ENCODE data around the gene GRIK2.

GRIK2 gene

DNA sequence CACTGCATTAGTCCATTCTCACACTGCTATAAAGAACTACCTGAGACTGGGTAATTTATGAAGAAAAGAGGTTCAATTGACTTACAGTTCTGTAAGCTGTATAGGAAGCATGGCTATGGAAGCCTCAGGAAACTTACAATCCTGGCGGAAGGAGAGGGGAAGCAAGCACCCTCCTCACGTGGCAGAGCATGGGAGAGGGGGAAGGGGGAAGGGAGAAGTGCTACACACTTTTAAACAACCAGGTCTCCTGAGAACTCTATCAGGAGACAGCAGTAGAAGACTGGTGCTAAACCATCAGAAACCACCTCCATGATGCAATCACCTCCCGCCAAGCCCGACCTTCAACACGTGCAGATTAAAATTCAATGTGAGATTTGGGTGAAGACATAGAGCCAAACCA lies 494.0 kb downstream of the GRIK2 start:
- no peaks in the 10 kb centered on the region for H3K36me3 ChIP-seq (ENCODE audit: insufficient read depth, low read length)
- H3K27me3 ChIP-seq (ENCODE audit: insufficient read depth, low read length), result no peaks in the 10 kb centered on the region

DNA sequence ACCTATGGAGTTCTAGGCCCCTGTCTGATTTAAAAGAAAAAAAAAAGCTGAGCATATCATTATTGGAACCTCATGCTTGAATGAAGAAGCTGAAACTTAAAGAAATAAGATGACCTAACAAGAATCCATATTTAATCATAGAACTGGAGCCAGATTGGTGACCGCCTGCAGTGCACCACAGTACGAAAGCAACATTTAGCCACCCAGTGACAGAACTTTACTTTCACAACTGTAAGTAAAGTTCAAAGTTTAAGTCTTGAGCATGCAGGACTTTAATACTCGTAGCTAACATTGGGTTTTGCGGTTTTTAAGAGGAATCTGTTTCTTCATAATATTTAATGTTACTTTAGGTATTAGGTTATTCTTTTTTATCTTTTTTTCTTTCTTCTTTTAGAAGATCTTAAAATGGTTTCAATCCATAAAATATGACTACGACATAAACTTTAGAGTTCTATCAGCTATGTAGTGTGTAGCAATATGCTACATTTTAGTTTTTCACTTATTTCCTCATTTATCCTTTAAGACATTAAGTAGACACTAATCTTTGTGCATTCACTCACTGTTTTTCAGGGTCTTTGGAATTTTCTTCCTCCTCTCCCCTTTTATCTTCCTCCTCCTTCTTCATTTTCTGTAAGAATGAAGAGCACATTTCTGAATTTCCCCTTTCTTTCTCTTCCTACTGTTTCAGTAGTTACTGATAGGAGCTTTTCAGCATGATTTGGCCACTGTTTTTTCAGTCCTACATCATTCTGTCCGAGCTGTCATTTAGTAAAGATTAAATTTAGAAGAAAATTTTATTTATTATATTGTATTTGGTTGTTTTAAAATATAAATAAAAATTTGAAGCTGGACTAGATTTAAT lies 514.1 kb downstream of the GRIK2 start:
- Histone ChIP-seq H3K4me3 (ENCODE audit: low read length) (no peak overlapping the region), H2AFZ (ENCODE audit: low read depth, low read length) (no peak overlapping the region), H3K9me3 (ENCODE audit: low read length) (no peaks in the 10 kb centered on the region), H3K27me3 (ENCODE audit: insufficient read depth, low read length) (no peaks in the 10 kb centered on the region), H3K4me1 (ENCODE audit: insufficient read depth, low read length) (no peaks in the 10 kb centered on the region), H3K36me3 (ENCODE audit: insufficient read depth, low read length) (no peaks in the 10 kb centered on the region)

More for the DNA sequence above, 494.0 kb downstream of the GRIK2 start:
- Histone ChIP-seq H3K4me3 (ENCODE audit: low read length) (no peak overlapping the region), H2AFZ (ENCODE audit: low read depth, low read length) (no peak overlapping the region), H3K4me1 (ENCODE audit: insufficient read depth, low read length) (peaks cover 5% of the 10 kb centered on the region), H3K9me3 (ENCODE audit: low read length) (no peaks in the 10 kb centered on the region)

DNA sequence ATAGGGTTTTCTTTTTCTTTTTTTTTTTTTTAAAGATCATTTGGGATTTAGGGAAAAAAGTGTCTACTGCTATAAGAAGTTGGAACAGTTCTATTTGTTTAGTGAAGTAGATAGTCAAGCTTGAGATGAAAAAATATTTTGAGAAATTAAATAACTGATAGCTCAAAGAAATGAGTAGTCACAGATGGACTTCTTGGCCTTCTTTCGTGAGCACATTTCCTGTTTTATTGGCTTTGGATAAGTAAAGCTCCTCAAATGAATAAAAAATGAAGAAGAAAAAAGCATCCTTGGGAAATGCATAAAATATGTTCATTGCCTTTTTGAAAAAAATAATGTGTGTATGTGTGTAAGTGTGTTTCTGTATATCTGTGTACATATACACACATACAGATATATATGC lies 515.9 kb downstream of the GRIK2 start:
- Histone ChIP-seq H3K4me3 (ENCODE audit: low read length) (no peak overlapping the region), H2AFZ (ENCODE audit: low read depth, low read length) (no peak overlapping the region), H3K4me1 (ENCODE audit: insufficient read depth, low read length) (no peaks in the 10 kb centered on the region), H3K36me3 (ENCODE audit: insufficient read depth, low read length) (no peaks in the 10 kb centered on the region), H3K9me3 (ENCODE audit: low read length) (no peaks in the 10 kb centered on the region), H3K27me3 (ENCODE audit: insufficient read depth, low read length) (no peaks in the 10 kb centered on the region)

DNA sequence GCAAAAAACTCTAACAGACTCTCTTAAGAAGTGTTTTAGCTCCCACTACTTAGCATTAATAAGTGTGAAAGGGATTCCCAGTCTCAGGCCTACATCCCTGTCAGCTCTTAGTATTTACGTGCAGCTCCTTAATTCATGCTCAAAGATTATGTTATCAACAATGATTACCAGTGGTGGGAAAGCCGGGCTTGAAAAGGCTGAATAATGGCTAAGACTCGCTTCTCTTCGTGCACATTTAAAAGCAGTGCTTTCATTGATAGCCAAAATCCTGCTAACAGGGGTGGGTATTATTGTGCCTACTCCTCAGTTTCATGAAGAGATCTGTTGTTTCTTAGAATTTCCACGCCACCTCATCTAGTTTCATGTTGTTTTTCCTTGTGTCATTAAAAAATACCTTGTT lies 518.8 kb downstream of the GRIK2 start:
- Histone ChIP-seq H3K36me3 (ENCODE audit: insufficient read depth, low read length) (no peaks in the 10 kb centered on the region), H3K27me3 (ENCODE audit: insufficient read depth, low read length) (no peaks in the 10 kb centered on the region), H3K9me3 (ENCODE audit: low read length) (no peaks in the 10 kb centered on the region), H2AFZ (ENCODE audit: low read depth, low read length) (no peak overlapping the region), H3K4me1 (ENCODE audit: insufficient read depth, low read length) (no peaks in the 10 kb centered on the region), H3K4me3 (ENCODE audit: low read length) (no peak overlapping the region)

DNA sequence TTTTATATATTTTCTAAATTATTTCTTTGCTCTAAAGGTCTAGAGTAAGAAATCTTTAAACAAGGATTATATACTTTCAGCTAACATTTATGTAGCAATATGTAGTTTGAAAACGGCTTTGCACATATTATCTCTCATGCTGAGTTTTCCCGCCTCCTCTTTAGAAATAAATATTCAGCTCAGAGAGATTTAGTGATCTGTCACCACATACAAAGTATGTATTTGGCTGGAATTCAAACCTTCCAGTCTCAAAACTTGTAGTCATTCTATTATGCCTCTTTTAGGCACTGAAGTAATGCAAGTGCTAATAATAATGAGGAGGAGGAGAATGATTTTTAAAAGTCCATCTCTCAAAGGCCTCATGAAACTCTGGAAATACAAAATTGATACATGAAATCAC lies 525.0 kb downstream of the GRIK2 start:
- no peaks in the 10 kb centered on the region for H3K9me3 ChIP-seq (ENCODE audit: low read length)
- H3K36me3 ChIP-seq (ENCODE audit: insufficient read depth, low read length), result no peaks in the 10 kb centered on the region
- no peaks in the 10 kb centered on the region for H3K27me3 ChIP-seq (ENCODE audit: insufficient read depth, low read length)
- H3K4me1 ChIP-seq (ENCODE audit: insufficient read depth, low read length), result no peaks in the 10 kb centered on the region
- no peak overlapping the region for H3K4me3 ChIP-seq (ENCODE audit: low read length)
- H2AFZ ChIP-seq (ENCODE audit: low read depth, low read length), result no peak overlapping the region

DNA sequence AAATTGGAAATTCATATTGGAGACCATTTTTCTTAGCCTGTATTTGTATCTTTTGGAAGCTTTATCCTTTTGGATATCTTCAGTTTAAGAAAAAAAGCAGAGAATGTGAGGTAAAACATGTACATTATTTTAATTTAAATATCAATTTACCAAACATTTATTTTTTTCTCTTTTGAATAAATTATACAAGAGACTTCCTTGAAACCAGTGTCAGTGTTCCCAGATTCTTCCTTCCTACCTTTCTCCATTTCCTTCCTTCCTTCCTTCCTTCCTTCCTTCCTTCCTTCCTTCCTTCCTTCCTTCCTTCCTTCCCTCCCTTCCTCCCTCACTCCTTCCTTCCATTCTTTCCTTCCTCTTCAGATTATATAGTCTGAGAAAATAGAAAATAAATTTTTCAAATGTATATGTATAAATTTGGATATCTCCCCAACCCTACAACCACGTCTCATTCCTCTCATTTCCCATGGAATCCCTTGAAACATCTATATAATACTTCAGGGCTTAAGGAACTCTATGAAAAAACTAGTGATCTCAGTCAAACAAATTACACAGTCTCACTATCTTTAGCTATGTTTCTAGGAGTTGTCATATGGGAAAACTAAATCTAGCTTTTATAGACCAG lies 528.4 kb downstream of the GRIK2 start:
- H3K4me3 ChIP-seq (ENCODE audit: low read length), result no peak overlapping the region
- no peak overlapping the region for H2AFZ ChIP-seq (ENCODE audit: low read depth, low read length)
- no peaks in the 10 kb centered on the region for H3K9me3 ChIP-seq (ENCODE audit: low read length)
- H3K36me3 ChIP-seq (ENCODE audit: insufficient read depth, low read length), result no peaks in the 10 kb centered on the region
- no peaks in the 10 kb centered on the region for H3K27me3 ChIP-seq (ENCODE audit: insufficient read depth, low read length)
- no peaks in the 10 kb centered on the region for H3K4me1 ChIP-seq (ENCODE audit: insufficient read depth, low read length)

DNA sequence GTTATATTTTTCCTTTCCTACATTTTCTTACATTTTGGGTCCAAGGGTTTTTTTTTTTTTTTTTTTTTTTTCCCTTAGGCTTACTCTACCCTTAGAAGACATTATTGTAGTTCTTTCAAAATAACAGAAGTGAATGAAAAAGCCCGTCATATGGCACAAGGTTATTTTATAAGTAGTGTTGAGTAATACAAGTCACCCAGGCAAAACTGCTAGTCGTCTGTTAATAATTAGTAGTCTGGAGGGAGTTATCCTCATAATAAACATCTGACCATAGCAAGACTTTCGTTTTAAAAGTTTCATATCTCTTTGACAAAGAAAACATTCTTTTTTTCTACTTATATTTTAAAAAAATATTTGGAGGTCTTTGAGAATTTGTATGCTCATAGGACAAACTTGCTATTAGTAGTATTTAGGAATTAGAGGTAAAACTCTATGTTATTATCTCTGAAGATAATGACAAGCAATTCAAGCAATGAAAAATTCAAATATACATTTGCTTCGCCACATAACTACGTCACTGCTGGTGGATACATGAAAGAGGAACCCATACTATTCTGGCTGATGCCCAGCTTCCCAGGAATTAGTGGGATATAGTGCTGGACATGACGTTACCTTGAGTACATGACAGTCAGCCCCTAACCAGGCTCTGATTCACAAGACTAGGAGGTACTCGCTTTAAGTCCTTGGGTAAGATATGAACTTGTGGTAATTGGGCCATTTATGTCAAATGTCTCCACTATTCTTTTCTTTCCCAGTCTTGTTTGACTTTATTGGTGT lies 532.8 kb downstream of the GRIK2 start:
- H3K4me1 ChIP-seq (ENCODE audit: insufficient read depth, low read length), result no peaks in the 10 kb centered on the region
- no peak overlapping the region for H2AFZ ChIP-seq (ENCODE audit: low read depth, low read length)
- no peaks in the 10 kb centered on the region for H3K9me3 ChIP-seq (ENCODE audit: low read length)
- H3K27me3 ChIP-seq (ENCODE audit: insufficient read depth, low read length), result no peaks in the 10 kb centered on the region
- no peak overlapping the region for H3K4me3 ChIP-seq (ENCODE audit: low read length)
- no peaks in the 10 kb centered on the region for H3K36me3 ChIP-seq (ENCODE audit: insufficient read depth, low read length)

DNA sequence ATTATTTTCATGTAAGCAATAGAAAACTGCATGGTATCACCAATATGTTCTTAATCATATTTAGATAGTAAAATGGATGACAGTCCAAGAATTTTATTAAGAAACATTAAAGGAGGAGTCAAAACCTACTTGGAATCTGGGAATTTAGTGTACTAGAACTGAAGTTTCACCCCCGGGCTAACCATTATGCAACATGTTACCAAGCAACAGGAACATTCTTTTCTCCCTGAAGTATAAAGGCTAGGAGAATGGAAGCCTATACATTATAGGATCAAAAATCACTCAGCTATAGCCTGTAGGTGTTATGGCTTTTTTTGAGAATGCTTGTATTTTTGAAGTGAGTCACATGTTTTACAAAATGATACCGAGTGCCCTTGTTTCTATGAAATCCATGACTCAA lies 538.3 kb downstream of the GRIK2 start:
- H2AFZ ChIP-seq (ENCODE audit: low read depth, low read length), result no peak overlapping the region
- H3K4me3 ChIP-seq (ENCODE audit: low read length), result no peak overlapping the region
- H3K27me3 ChIP-seq (ENCODE audit: insufficient read depth, low read length), result no peaks in the 10 kb centered on the region
- H3K4me1 ChIP-seq (ENCODE audit: insufficient read depth, low read length), result no peaks in the 10 kb centered on the region
- no peaks in the 10 kb centered on the region for H3K36me3 ChIP-seq (ENCODE audit: insufficient read depth, low read length)
- no peaks in the 10 kb centered on the region for H3K9me3 ChIP-seq (ENCODE audit: low read length)

DNA sequence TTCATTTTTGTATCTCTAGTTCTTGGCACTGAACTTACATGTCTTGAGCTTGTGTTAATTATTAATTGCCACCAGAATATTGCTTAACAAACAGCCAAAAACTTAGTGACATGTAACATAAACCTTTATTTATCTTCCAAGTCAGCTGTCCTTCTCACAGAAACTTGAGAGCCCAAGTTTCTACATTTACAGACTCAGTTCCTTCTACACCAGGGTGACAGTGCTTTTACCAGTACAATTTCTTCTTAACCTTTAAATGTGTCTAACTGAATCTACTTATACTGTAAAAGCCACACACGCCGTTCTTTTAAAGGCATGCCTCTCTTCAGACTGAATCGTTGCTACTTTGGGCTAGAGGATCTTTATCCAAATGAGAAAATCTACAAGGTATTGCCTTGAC lies 539.2 kb downstream of the GRIK2 start:
- Histone ChIP-seq H3K27me3 (ENCODE audit: insufficient read depth, low read length) (no peaks in the 10 kb centered on the region), H3K4me1 (ENCODE audit: insufficient read depth, low read length) (peaks cover 1% of the 10 kb centered on the region), H3K9me3 (ENCODE audit: low read length) (no peaks in the 10 kb centered on the region), H3K36me3 (ENCODE audit: insufficient read depth, low read length) (no peaks in the 10 kb centered on the region), H3K4me3 (ENCODE audit: low read length) (no peak overlapping the region), H2AFZ (ENCODE audit: low read depth, low read length) (no peak overlapping the region)

DNA sequence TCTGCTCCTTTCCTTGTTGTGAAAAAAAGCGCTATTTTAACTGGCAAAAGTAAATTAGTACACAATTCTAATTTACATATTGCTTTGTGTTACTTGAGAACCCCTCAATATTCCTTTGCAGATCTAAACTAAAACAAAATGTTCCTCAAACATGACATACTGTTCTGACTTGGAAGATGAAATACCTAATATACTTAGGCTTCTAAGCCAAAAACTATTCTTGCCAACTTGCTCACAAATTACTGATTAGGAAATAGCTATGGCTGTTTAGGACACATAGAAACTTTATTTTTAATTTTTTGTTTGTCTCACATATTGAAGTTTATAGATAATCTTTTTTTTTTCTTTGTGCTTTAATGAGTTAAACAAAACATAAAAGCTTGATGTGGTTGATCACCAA lies 542.2 kb downstream of the GRIK2 start:
- H2AFZ ChIP-seq (ENCODE audit: low read depth, low read length), result no peak overlapping the region
- H3K4me3 ChIP-seq (ENCODE audit: low read length), result no peak overlapping the region
- no peaks in the 10 kb centered on the region for H3K27me3 ChIP-seq (ENCODE audit: insufficient read depth, low read length)
- H3K9me3 ChIP-seq (ENCODE audit: low read length), result no peaks in the 10 kb centered on the region
- H3K4me1 ChIP-seq (ENCODE audit: insufficient read depth, low read length), result peaks cover 4% of the 10 kb centered on the region
- H3K36me3 ChIP-seq (ENCODE audit: insufficient read depth, low read length), result no peaks in the 10 kb centered on the region

DNA sequence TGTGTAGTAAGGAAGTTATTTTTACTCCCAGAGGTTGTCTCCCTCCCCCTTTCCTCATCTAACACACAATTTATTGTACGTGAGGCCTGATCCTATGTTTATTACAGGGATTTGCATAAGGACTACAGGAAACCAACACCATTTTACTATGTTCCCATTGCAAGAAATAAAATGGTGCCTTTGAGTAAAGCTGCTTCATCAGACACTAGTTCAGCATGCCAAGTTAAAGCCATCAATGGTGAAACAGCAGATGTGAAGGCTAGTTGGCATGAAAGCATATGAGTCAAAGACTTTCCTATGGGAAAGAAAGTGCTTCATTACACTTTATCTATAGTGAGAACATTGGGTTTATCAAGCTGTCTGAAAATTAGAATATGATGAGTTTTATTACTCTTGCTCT lies 543.0 kb downstream of the GRIK2 start:
- H3K4me3 ChIP-seq (ENCODE audit: low read length), result no peak overlapping the region
- H2AFZ ChIP-seq (ENCODE audit: low read depth, low read length), result no peak overlapping the region
- no peaks in the 10 kb centered on the region for H3K27me3 ChIP-seq (ENCODE audit: insufficient read depth, low read length)
- H3K36me3 ChIP-seq (ENCODE audit: insufficient read depth, low read length), result no peaks in the 10 kb centered on the region
- H3K4me1 ChIP-seq (ENCODE audit: insufficient read depth, low read length), result peaks cover 4% of the 10 kb centered on the region
- no peaks in the 10 kb centered on the region for H3K9me3 ChIP-seq (ENCODE audit: low read length)

DNA sequence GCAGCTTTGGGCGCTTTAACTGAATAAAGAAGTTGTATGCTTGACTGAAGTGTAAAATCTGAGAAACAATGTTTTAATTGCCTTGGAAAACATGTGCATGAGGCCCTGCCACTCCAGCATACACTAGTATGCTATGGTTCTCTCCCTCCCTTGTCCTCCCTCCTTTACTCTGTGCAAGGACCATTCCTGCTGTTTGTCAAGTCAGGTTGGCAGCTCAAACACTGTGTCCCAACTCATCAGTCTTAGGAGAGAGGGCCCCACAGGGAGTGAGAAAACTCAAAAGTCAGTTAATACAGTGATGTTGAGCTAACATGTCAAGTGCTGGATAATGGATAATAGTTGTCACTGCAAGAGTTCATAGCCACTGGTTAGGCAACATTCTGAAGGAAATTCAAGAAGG lies 543.6 kb downstream of the GRIK2 start:
- peaks cover 4% of the 10 kb centered on the region for H3K4me1 ChIP-seq (ENCODE audit: insufficient read depth, low read length)
- no peak overlapping the region for H3K4me3 ChIP-seq (ENCODE audit: low read length)
- H3K9me3 ChIP-seq (ENCODE audit: low read length), result no peaks in the 10 kb centered on the region
- H2AFZ ChIP-seq (ENCODE audit: low read depth, low read length), result no peak overlapping the region
- H3K27me3 ChIP-seq (ENCODE audit: insufficient read depth, low read length), result no peaks in the 10 kb centered on the region
- no peaks in the 10 kb centered on the region for H3K36me3 ChIP-seq (ENCODE audit: insufficient read depth, low read length)

DNA sequence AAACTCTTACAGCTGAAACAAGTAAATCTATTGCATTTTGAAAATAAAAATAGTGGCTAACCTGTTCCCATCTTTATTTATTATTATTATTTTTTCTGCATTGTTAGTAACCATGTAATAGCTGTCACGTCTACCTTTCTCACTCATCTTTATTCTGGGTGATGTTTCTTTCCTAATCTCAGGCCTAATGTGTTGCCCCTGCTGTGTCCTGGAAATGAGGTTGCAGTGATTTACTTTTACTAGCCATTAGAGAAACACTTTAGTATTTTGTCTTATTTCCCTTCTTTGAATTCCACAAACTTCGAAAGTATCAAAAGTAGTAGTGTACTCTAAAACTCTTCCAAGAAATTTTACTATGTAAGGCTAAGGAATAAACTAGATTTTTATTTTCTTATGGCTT lies 546.9 kb downstream of the GRIK2 start:
- H2AFZ ChIP-seq (ENCODE audit: low read depth, low read length), result no peak overlapping the region
- peaks cover 4% of the 10 kb centered on the region for H3K4me1 ChIP-seq (ENCODE audit: insufficient read depth, low read length)
- no peak overlapping the region for H3K4me3 ChIP-seq (ENCODE audit: low read length)
- H3K36me3 ChIP-seq (ENCODE audit: insufficient read depth, low read length), result no peaks in the 10 kb centered on the region
- H3K9me3 ChIP-seq (ENCODE audit: low read length), result peaks cover 2% of the 10 kb centered on the region
- no peaks in the 10 kb centered on the region for H3K27me3 ChIP-seq (ENCODE audit: insufficient read depth, low read length)
